Hepatocyte (in vitro differentiated cells): ENCODE data around the gene C1orf87. TPM values are rescaled to one million over a fixed set of nuclear protein-coding genes. Genes with fewer than 3 reads are reported as not detected.

Experiments
- DNase-seq: peaks from one replicate; pipeline ENCODE4 v3.0.0-alpha.2; 2016; ENCODE audit warnings: low spot score
- H2AFZ ChIP-seq: fragments of 200-600 bp; sonication (generic); 2 replicates; pipeline ENCODE4 v1.6.0; 2016; ENCODE audit warnings: antibody characterized with exemption, mild to moderate bottlenecking
- H3K27ac ChIP-seq: fragments of 200-600 bp; sonication (generic); 2 replicates; pipeline ENCODE4 v1.5.1; 2016; ENCODE audit warnings: mild to moderate bottlenecking
- H3K27me3 ChIP-seq: fragments of 200-600 bp; sonication (generic); 2 replicates; pipeline ENCODE4 v1.6.1; 2016
- H3K36me3 ChIP-seq: fragments of 200-600 bp; sonication (generic); replicated peaks from 2 replicates; pipeline ENCODE4 v1.5.1; 2016; ENCODE audit warnings: low read depth; ENCODE audit not compliant: insufficient read depth
- H3K4me1 ChIP-seq: fragments of 200-600 bp; sonication (generic); 2 replicates; pipeline ENCODE4 v1.5.1; 2016; ENCODE audit warnings: mild to moderate bottlenecking, moderate library complexity; ENCODE audit not compliant: insufficient read depth
- H3K4me2 ChIP-seq: fragments of 200-600 bp; sonication (generic); 2 replicates; pipeline ENCODE4 v1.6.0; 2016
- H3K4me3 ChIP-seq: fragments of 200-600 bp; sonication (generic); 2 replicates; pipeline ENCODE4 v1.5.1; 2016; ENCODE audit warnings: mild to moderate bottlenecking
- H3K79me2 ChIP-seq: fragments of 200-600 bp; sonication (generic); 2 replicates; pipeline ENCODE4 v1.6.0; 2017; ENCODE audit warnings: mild to moderate bottlenecking
- H3K9me2 ChIP-seq: fragments of 200-600 bp; sonication (generic); replicated peaks from 2 replicates; pipeline ENCODE4 v1.6.0; 2017; ENCODE audit warnings: mild to moderate bottlenecking; ENCODE audit not compliant: insufficient read depth
- H3K9me3 ChIP-seq: fragments of 200-600 bp; sonication (generic); 2 replicates; pipeline ENCODE4 v1.5.1; 2016; ENCODE audit warnings: low read depth, mild to moderate bottlenecking
- H4K20me1 ChIP-seq: fragments of 200-600 bp; sonication (generic); 2 replicates; pipeline ENCODE4 v1.6.0; 2016; ENCODE audit warnings: mild to moderate bottlenecking; ENCODE audit not compliant: insufficient read depth, poor library complexity, severe bottlenecking
- CTCF ChIP-seq: fragments of 200-600 bp; sonication (generic); IDR thresholded peaks from 2 replicates; pipeline ENCODE4 v1.5.1; 2016; ENCODE audit warnings: antibody characterized with exemption, mild to moderate bottlenecking; ENCODE audit not compliant: poor library complexity
- EZH2 ChIP-seq: fragments of 200-600 bp; sonication (generic); IDR thresholded peaks from 2 replicates; pipeline ENCODE4 v1.6.1; 2016; ENCODE audit warnings: antibody characterized with exemption, mild to moderate bottlenecking, borderline replicate concordance
- EZH2phosphoT487 ChIP-seq: fragments of 200-600 bp; sonication (generic); IDR thresholded peaks from one replicate; pipeline ENCODE4 v1.6.1; 2018; ENCODE audit warnings: antibody characterized with exemption, mild to moderate bottlenecking, low read depth, moderate library complexity; ENCODE audit not compliant: unreplicated experiment, severe bottlenecking
- WGBS: methylation state at CpG from one replicate; pipeline ENCODE4 v1.1.6; 2016; ENCODE audit warnings: low lambda C conversion rate; ENCODE audit errors: missing lambda C conversion rate; 5-methylcytosine and 5-hydroxymethylcytosine counted together
- polyA plus RNA-seq: library from polyadenylated mRNA; unstranded; fragments of >200 nt; fragmentation: Nextera tagmentation; extraction: Ambion mirVana; gene quantifications from 2 replicates; pipeline ENCODE4 v1.2.1, GENCODE V29; 2016
- total RNA-seq: library from RNA; depleted of rRNA; stranded (reverse); fragments of >200 nt; gene quantifications from 2 replicates; pipeline ENCODE4 v1.2.3, GENCODE V29; 2014

C1orf87 gene
- total and polyA plus RNA-seq, 2 experiments from 2014 or later = not detected

- TF ChIP-seq CTCF (peak; percentile 18), EZH2 (no peak), EZH2phosphoT487 (no peak)
- no peaks in the 10 kb centered on the region for H3K9me2 ChIP-seq
- no peaks in the 10 kb centered on the region for H3K79me2 ChIP-seq
- no peaks in the 10 kb centered on the region for H3K36me3 ChIP-seq
- no peaks in the 10 kb centered on the region for H3K4me1 ChIP-seq
- no peaks in the 10 kb centered on the region for H3K9me3 ChIP-seq
- H2AFZ ChIP-seq = no peak overlapping the region
- H3K27me3 ChIP-seq = no peaks in the 10 kb centered on the region
- no peak overlapping the region for H3K4me3 ChIP-seq
- H3K4me2 ChIP-seq = no peak overlapping the region
- WGBS = 49% methylated on average over 2 of the region's 2 CpGs
- no peak overlapping the region for H3K27ac ChIP-seq
- H4K20me1 ChIP-seq = no peaks in the 10 kb centered on the region
- peak; percentile 6 for DNase-seq
Measured at GRCh38 chr1:60035921-60036320, 37.6 kb downstream of the C1orf87 start.

GRCh38 chr1:60034999-60035398 lies 38.6 kb downstream of the C1orf87 start:
- H3K4me2 ChIP-seq = no peak overlapping the region
- no peak for TF ChIP-seq EZH2phosphoT487
- no peak for TF ChIP-seq CTCF
- no peak for TF ChIP-seq EZH2
- H3K27ac ChIP-seq = no peak overlapping the region
- H3K27me3 ChIP-seq = no peaks in the 10 kb centered on the region
- no peaks in the 10 kb centered on the region for H3K4me1 ChIP-seq
- no peaks in the 10 kb centered on the region for H3K9me2 ChIP-seq
- no peak overlapping the region for H2AFZ ChIP-seq
- no peaks in the 10 kb centered on the region for H4K20me1 ChIP-seq
- no peak for DNase-seq
- WGBS = 96% methylated on average over 2 of the region's 2 CpGs
- H3K9me3 ChIP-seq = no peaks in the 10 kb centered on the region
- H3K36me3 ChIP-seq = no peaks in the 10 kb centered on the region
- H3K79me2 ChIP-seq = no peaks in the 10 kb centered on the region
- no peak overlapping the region for H3K4me3 ChIP-seq

- Histone ChIP-seq H3K27me3 (no peaks in the 10 kb centered on the region), H3K9me2 (no peaks in the 10 kb centered on the region), H3K4me1 (no peaks in the 10 kb centered on the region), H3K9me3 (no peaks in the 10 kb centered on the region), H3K79me2 (no peaks in the 10 kb centered on the region), H3K4me2 (no peak overlapping the region), H3K36me3 (no peaks in the 10 kb centered on the region), H2AFZ (no peak overlapping the region), H3K4me3 (no peak overlapping the region), H4K20me1 (no peaks in the 10 kb centered on the region), H3K27ac (no peak overlapping the region)
- 96% methylated on average over 1 of the region's 1 CpG for WGBS
- TF ChIP-seq EZH2 (no peak), CTCF (no peak), EZH2phosphoT487 (no peak)
- DNase-seq = no peak
Measured at GRCh38 chr1:60033066-60033465, 40.5 kb downstream of the C1orf87 start.

GRCh38 chr1:60031146-60031545 lies 42.4 kb downstream of the C1orf87 start:
- Histone ChIP-seq H3K36me3 (no peaks in the 10 kb centered on the region), H3K9me3 (no peaks in the 10 kb centered on the region), H3K9me2 (no peaks in the 10 kb centered on the region), H3K4me2 (no peak overlapping the region), H4K20me1 (no peaks in the 10 kb centered on the region), H3K4me3 (no peak overlapping the region), H3K4me1 (no peaks in the 10 kb centered on the region), H2AFZ (peak overlapping the region; percentile 17), H3K27me3 (peaks cover 2% of the 10 kb centered on the region), H3K27ac (no peak overlapping the region), H3K79me2 (no peaks in the 10 kb centered on the region)
- TF ChIP-seq EZH2phosphoT487 = no peak
- DNase-seq = no peak
- 63% methylated on average over 3 of the region's 3 CpGs for WGBS
